HepG2 (cell line): ENCODE data around the gene ARID5B. TPM values are rescaled to one million over a fixed set of nuclear protein-coding genes. Genes with fewer than 3 reads are reported as not detected.

ENCODE experiments used
- BRD4 ChIP-seq: sonication (generic); formaldehyde crosslinking; IDR thresholded peaks from 2 replicates; pipeline ENCODE4 v1.4.0; 2020; ENCODE audit warnings: missing genetic modification reagents
- DR1 ChIP-seq: sonication (generic); formaldehyde crosslinking; IDR thresholded peaks from 2 replicates; pipeline ENCODE4 v1.8.0; 2021; ENCODE audit warnings: mild to moderate bottlenecking, missing genetic modification reagents, inconsistent platforms
- ELK4 ChIP-seq: sonication (generic); formaldehyde crosslinking; IDR thresholded peaks from 2 replicates; pipeline ENCODE4 v1.9.0; 2021; ENCODE audit warnings: missing genetic modification reagents, borderline replicate concordance
- MED1 ChIP-seq: sonication (generic); formaldehyde crosslinking; IDR thresholded peaks from 2 replicates; pipeline ENCODE4 v1.4.0; 2020; ENCODE audit warnings: missing genetic modification reagents
- MIER2 ChIP-seq: IDR thresholded peaks from 2 replicates; pipeline ENCODE4 v1.6.1; 2016; ENCODE audit warnings: missing biosample characterization, missing genetic modification reagents
- MNT ChIP-seq: fragments of 450-650 bp; IDR thresholded peaks from 2 replicates; pipeline ENCODE4 v1.6.1; 2016
- PITX1 ChIP-seq: sonication (generic); formaldehyde crosslinking; IDR thresholded peaks from 2 replicates; pipeline ENCODE4 v1.5.1; 2020; ENCODE audit warnings: mild to moderate bottlenecking, missing genetic modification reagents
- SALL1 ChIP-seq: sonication (generic); formaldehyde crosslinking; IDR thresholded peaks from 2 replicates; pipeline ENCODE4 v1.8.0; 2022; ENCODE audit warnings: mild to moderate bottlenecking, missing genetic modification reagents
- TARDBP ChIP-seq: sonication (generic); formaldehyde crosslinking; IDR thresholded peaks from 2 replicates; pipeline ENCODE4 v1.8.0; 2022; ENCODE audit warnings: mild to moderate bottlenecking, missing genetic modification reagents
- ZBTB20 ChIP-seq: sonication (generic); formaldehyde crosslinking; IDR thresholded peaks from 2 replicates; pipeline ENCODE4 v1.8.1; 2023; ENCODE audit warnings: missing genetic modification reagents, low read depth, mild to moderate bottlenecking, borderline replicate concordance
- ZNF652 ChIP-seq: IDR thresholded peaks from 2 replicates; pipeline ENCODE4 v1.6.1; 2016; ENCODE audit warnings: low read depth, borderline replicate concordance
- ZNF761 ChIP-seq: sonication (generic); formaldehyde crosslinking; conservative IDR thresholded peaks from 2 replicates; pipeline ENCODE4 v1.4.0; 2020; ENCODE audit warnings: mild to moderate bottlenecking, missing genetic modification reagents
- ZNF788 ChIP-seq: sonication (generic); formaldehyde crosslinking; IDR thresholded peaks from 2 replicates; pipeline ENCODE4 v1.5.0; 2020; ENCODE audit warnings: mild to moderate bottlenecking, missing genetic modification reagents, borderline replicate concordance
- polyA plus RNA-seq, 8 experiments: library from polyadenylated mRNA; depleted of rRNA in 3 of 8; stranded (reverse) in 7 of 8; unstranded in 1 of 8; fragments of >200 nt; fragmentation: Illumina TruSeq in 4 of 8; extraction: Trizol in 4 of 8; gene quantifications; 2 replicates each; pipeline versions ENCODE4 v1.2.1 to v1.2.3, GENCODE V29; 2011 to 2016; ENCODE audit warnings: low read depth in 4 of 8, missing spikeins in 1 of 8, mixed read lengths in 1 of 8; ENCODE audit not compliant: insufficient read depth in 1 of 8
- total RNA-seq, 5 experiments: library from RNA; depleted of rRNA; stranded (reverse); fragments of >200 nt; fragmentation: Illumina TruSeq; extraction: Trizol; gene quantifications; 2 replicates each; pipeline ENCODE4 v1.2.3, GENCODE V29; 2016; ENCODE audit warnings: low read depth in 1 of 5
- TF ChIP-seq, protein P1 (sequence below): sonication (generic); formaldehyde crosslinking; IDR thresholded peaks from 2 replicates; pipeline ENCODE4 v1.4.0; 2020; ENCODE audit warnings: missing genetic modification reagents, mild to moderate bottlenecking, borderline replicate concordance
- TF ChIP-seq, protein P2 (sequence below): sonication (generic); formaldehyde crosslinking; IDR thresholded peaks from 2 replicates; pipeline ENCODE4 v1.9.0; 2021; ENCODE audit warnings: mild to moderate bottlenecking, missing genetic modification reagents

Gene ARID5B
- total and polyA plus RNA-seq, 2 of the 13 experiments (the other 11 are each of a cell fraction or from before 2014, with no cell fraction given) = 6.2 to 21.1 TPM

DNA sequence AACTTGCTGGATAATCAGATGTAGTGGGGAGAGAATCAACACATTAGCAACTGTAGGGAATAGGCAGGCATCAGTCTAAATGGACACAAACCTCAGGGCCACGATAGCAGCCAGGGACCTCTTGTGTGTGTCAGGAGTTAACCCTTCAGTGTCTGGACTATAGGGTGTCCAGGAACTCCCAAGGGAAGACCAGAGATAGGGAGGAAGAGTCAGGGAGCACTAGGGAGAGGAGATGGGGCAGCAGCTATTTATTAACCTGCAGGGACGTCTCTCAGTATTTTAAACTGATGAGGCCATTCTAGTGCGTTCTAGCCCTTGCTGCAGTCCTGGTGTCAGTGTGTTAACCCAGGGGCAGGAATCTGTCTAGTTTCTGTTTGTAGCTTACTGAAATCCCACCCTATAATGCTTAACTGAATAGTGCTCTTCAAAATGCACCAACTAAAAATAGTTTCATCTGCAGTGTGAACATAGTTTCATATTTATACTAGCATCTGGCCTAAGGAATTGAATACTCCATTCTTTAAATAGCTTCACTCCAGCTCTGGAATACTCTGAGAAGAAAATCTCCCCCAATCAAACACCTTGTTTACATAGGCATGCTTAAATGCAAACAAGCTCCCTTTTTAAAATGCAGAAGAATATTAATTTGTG, 62.7 kb downstream of the ARID5B start (continued):
- TF ChIP-seq, protein P1, sequence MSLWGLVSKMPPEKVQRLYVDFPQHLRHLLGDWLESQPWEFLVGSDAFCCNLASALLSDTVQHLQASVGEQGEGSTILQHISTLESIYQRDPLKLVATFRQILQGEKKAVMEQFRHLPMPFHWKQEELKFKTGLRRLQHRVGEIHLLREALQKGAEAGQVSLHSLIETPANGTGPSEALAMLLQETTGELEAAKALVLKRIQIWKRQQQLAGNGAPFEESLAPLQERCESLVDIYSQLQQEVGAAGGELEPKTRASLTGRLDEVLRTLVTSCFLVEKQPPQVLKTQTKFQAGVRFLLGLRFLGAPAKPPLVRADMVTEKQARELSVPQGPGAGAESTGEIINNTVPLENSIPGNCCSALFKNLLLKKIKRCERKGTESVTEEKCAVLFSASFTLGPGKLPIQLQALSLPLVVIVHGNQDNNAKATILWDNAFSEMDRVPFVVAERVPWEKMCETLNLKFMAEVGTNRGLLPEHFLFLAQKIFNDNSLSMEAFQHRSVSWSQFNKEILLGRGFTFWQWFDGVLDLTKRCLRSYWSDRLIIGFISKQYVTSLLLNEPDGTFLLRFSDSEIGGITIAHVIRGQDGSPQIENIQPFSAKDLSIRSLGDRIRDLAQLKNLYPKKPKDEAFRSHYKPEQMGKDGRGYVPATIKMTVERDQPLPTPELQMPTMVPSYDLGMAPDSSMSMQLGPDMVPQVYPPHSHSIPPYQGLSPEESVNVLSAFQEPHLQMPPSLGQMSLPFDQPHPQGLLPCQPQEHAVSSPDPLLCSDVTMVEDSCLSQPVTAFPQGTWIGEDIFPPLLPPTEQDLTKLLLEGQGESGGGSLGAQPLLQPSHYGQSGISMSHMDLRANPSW (CRISPR knock-in tag) = no peak
- TF ChIP-seq ELK4 (CRISPR knock-in tag) (no peak), BRD4 (CRISPR knock-in tag) (peak; percentile 39; the same call in 1 of the 2 replicates), TARDBP (CRISPR knock-in tag) (0 out of 2 replicates have a peak, but pooled peaks have one; percentile 7), ZNF652 (peak; percentile 98), SALL1 (CRISPR knock-in tag) (peak; percentile 57), MIER2 (no peak), MED1 (CRISPR knock-in tag) (peak; percentile 37; the same call in 1 of the 2 replicates), ZNF761 (0 out of 2 replicates have a peak, but pooled peaks have one; percentile 16), ZNF788 (CRISPR knock-in tag) (no peak), MNT (no peak), DR1 (CRISPR knock-in tag) (0 out of 2 replicates have a peak, but pooled peaks have one; percentile 28), PITX1 (CRISPR knock-in tag) (no peak; the same call in 1 of the 2 replicates), ZBTB20 (CRISPR knock-in tag) (0 out of 2 replicates have a peak, but pooled peaks have one; percentile 64)
- TF ChIP-seq, protein P2, sequence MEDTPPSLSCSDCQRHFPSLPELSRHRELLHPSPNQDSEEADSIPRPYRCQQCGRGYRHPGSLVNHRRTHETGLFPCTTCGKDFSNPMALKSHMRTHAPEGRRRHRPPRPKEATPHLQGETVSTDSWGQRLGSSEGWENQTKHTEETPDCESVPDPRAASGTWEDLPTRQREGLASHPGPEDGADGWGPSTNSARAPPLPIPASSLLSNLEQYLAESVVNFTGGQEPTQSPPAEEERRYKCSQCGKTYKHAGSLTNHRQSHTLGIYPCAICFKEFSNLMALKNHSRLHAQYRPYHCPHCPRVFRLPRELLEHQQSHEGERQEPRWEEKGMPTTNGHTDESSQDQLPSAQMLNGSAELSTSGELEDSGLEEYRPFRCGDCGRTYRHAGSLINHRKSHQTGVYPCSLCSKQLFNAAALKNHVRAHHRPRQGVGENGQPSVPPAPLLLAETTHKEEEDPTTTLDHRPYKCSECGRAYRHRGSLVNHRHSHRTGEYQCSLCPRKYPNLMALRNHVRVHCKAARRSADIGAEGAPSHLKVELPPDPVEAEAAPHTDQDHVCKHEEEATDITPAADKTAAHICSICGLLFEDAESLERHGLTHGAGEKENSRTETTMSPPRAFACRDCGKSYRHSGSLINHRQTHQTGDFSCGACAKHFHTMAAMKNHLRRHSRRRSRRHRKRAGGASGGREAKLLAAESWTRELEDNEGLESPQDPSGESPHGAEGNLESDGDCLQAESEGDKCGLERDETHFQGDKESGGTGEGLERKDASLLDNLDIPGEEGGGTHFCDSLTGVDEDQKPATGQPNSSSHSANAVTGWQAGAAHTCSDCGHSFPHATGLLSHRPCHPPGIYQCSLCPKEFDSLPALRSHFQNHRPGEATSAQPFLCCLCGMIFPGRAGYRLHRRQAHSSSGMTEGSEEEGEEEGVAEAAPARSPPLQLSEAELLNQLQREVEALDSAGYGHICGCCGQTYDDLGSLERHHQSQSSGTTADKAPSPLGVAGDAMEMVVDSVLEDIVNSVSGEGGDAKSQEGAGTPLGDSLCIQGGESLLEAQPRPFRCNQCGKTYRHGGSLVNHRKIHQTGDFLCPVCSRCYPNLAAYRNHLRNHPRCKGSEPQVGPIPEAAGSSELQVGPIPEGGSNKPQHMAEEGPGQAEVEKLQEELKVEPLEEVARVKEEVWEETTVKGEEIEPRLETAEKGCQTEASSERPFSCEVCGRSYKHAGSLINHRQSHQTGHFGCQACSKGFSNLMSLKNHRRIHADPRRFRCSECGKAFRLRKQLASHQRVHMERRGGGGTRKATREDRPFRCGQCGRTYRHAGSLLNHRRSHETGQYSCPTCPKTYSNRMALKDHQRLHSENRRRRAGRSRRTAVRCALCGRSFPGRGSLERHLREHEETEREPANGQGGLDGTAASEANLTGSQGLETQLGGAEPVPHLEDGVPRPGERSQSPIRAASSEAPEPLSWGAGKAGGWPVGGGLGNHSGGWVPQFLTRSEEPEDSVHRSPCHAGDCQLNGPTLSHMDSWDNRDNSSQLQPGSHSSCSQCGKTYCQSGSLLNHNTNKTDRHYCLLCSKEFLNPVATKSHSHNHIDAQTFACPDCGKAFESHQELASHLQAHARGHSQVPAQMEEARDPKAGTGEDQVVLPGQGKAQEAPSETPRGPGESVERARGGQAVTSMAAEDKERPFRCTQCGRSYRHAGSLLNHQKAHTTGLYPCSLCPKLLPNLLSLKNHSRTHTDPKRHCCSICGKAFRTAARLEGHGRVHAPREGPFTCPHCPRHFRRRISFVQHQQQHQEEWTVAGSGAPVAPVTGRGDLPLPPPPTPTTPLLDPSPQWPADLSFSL (CRISPR knock-in tag) = peak; percentile 20; the same call in 1 of the 2 replicates
